ENCODE data around the gene MYO10. TPM values are rescaled to one million over a fixed set of nuclear protein-coding genes. Genes with fewer than 3 reads are reported as not detected.

The MYO10 gene
- total and polyA plus RNA-seq, 2 of the 8 experiments (the other 6 are each of a cell fraction or from before 2014, with no cell fraction given): 21.5 to 107 TPM

DNA sequence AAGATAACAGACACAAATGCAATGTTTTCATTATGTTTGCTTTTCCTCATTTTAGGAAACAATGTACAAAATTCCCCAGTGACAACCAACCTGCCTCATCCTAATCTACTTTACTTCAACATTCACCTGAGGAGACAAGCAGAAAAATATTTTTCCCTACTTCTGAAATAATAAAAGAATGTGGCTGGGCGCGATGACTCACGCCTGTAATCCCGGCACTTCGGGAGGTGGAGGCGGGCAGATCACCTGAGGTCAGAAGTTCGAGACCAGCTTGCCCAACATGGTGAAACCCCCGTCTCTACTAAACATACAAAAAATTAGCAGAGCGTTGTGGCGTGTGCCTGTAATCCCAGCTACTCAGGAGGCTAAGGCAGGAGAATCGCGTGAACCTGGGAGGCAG, 36.9 kb downstream of the MYO10 start:
- TF ChIP-seq CEBPB (IDR thresholded peaks at IDR 0.05; ENCODE audit: low read depth, low read length): no peak
- TF ChIP-seq TAF7 (optimal IDR thresholded peaks at IDR 0.05; ENCODE audit: borderline replicate concordance, low read depth, low read length): no peak
- TF ChIP-seq POLR2A (IDR thresholded peaks at IDR 0.05; ENCODE audit: control extremely low read depth in 1 of 2, low read depth in 2 of 2, low read length in 2 of 2): no peak
- no peak for TF ChIP-seq HDAC6 (IDR thresholded peaks at IDR 0.05; ENCODE audit: low read depth, low read length)
- no peak for TF ChIP-seq BRCA1 (IDR thresholded peaks at IDR 0.05; ENCODE audit: low read depth, low read length)
- TF ChIP-seq TCF12 (IDR thresholded peaks at IDR 0.05; ENCODE audit: low read depth, low read length): no peak
- no peak for TF ChIP-seq BACH1 (IDR thresholded peaks at IDR 0.05; ENCODE audit: low read length)
- no peak for TF ChIP-seq KDM4A (IDR thresholded peaks at IDR 0.05; ENCODE audit: low read depth, low read length, severe bottlenecking)
- no peak for TF ChIP-seq CBX5 (IDR thresholded peaks at IDR 0.05; ENCODE audit: low read depth, low read length)
- TF ChIP-seq, protein P1, sequence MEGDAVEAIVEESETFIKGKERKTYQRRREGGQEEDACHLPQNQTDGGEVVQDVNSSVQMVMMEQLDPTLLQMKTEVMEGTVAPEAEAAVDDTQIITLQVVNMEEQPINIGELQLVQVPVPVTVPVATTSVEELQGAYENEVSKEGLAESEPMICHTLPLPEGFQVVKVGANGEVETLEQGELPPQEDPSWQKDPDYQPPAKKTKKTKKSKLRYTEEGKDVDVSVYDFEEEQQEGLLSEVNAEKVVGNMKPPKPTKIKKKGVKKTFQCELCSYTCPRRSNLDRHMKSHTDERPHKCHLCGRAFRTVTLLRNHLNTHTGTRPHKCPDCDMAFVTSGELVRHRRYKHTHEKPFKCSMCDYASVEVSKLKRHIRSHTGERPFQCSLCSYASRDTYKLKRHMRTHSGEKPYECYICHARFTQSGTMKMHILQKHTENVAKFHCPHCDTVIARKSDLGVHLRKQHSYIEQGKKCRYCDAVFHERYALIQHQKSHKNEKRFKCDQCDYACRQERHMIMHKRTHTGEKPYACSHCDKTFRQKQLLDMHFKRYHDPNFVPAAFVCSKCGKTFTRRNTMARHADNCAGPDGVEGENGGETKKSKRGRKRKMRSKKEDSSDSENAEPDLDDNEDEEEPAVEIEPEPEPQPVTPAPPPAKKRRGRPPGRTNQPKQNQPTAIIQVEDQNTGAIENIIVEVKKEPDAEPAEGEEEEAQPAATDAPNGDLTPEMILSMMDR (IDR thresholded peaks at IDR 0.05; ENCODE audit: control extremely low read depth in 1 of 3, insufficient read depth in 1 of 3, low read depth in 1 of 3, low read length in 3 of 3): no peak
- TF ChIP-seq, protein P2, sequence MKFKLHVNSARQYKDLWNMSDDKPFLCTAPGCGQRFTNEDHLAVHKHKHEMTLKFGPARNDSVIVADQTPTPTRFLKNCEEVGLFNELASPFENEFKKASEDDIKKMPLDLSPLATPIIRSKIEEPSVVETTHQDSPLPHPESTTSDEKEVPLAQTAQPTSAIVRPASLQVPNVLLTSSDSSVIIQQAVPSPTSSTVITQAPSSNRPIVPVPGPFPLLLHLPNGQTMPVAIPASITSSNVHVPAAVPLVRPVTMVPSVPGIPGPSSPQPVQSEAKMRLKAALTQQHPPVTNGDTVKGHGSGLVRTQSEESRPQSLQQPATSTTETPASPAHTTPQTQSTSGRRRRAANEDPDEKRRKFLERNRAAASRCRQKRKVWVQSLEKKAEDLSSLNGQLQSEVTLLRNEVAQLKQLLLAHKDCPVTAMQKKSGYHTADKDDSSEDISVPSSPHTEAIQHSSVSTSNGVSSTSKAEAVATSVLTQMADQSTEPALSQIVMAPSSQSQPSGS (IDR thresholded peaks at IDR 0.05; ENCODE audit: low read length): no peak
- no peak overlapping the region for H2BK5ac ChIP-seq (ENCODE audit: low read depth, low read length)
- H4K8ac ChIP-seq (ENCODE audit: extremely low read depth, insufficient read depth, low read length): no peak overlapping the region
- no peak overlapping the region for H3K4ac ChIP-seq (replicated peaks; ENCODE audit: insufficient read length, low read depth, low read length)
- peaks cover 18 to 39% (median 35%) of the 10 kb centered on the region in 4 experiments for H3K4me1 ChIP-seq (replicated peaks in 1 of 4; ENCODE audit: control insufficient read depth in 3 of 4, insufficient read depth in 4 of 4, low read length in 3 of 4)
- H2BK20ac ChIP-seq (ENCODE audit: low read length): peak overlapping the region; percentile 43; the same call in 1 of the 2 replicates
- peaks cover 18% of the 10 kb centered on the region for H3K79me1 ChIP-seq (ENCODE audit: low read depth, low read length)
- H3K9ac ChIP-seq (replicated peaks in 1 of 4; ENCODE audit: extremely low read depth in 1 of 4, low read depth in 3 of 4, low read length in 3 of 4): no peak overlapping the region
- WGBS, 2 experiments (ENCODE audit: extremely low coverage in 1 of 2, insufficient coverage in 1 of 2, insufficient read length in 1 of 2, insufficient replicate concordance in 2 of 2, low coverage in 1 of 2, low lambda C conversion rate in 2 of 2, missing lambda C conversion rate in 1 of 2): 82% methylated on average over 10 of the region's 12 CpGs; no CpG with 5 or more reads in 1 of the 2 experiments
- no peak overlapping the region for H3K23ac ChIP-seq (ENCODE audit: insufficient read length)
- DNase-seq (ENCODE audit: low read depth in 1 of 2, low spot score in 2 of 2) (no peak), FAIRE-seq (no peak)
- H3K27ac ChIP-seq (ENCODE audit: low read depth, low read length): no peak overlapping the region
- no peak overlapping the region for H2BK12ac ChIP-seq (ENCODE audit: low read depth, low read length)
- H4K20me1 ChIP-seq (replicated peaks in 1 of 2; ENCODE audit: control insufficient read depth in 1 of 2, insufficient read depth in 2 of 2, low read length in 2 of 2): peaks cover 0 to 1% of the 10 kb centered on the region in 2 experiments
- peak overlapping the region; percentile 93; the same call in 1 of the 2 replicates for H2AK5ac ChIP-seq (ENCODE audit: low read depth, low read length)
- H2BK120ac ChIP-seq (replicated peaks; ENCODE audit: low read depth, low read length): no peak overlapping the region
- no peak overlapping the region for H3K4me2 ChIP-seq (ENCODE audit: insufficient read depth in 1 of 2, low read depth in 2 of 2, low read length in 2 of 2)
- no peak overlapping the region for H4K5ac ChIP-seq (ENCODE audit: insufficient read length, low read depth, low read length)
- no peak overlapping the region for H3K56ac ChIP-seq (replicated peaks; ENCODE audit: insufficient read length, low read depth, low read length)
- H2AFZ ChIP-seq (ENCODE audit: low read length): no peak overlapping the region
- H3K18ac ChIP-seq (ENCODE audit: extremely low read depth, low read length): peak overlapping the region; percentile 62; the same call in 1 of the 2 replicates
- no peak overlapping the region for H3K14ac ChIP-seq (ENCODE audit: insufficient read length)
- H3K4me3 ChIP-seq (ENCODE audit: extremely low read depth in 1 of 4, insufficient read depth in 2 of 4, low read depth in 3 of 4, low read length in 4 of 4): no peak overlapping the region
- no peak overlapping the region for H4K91ac ChIP-seq (replicated peaks; ENCODE audit: insufficient read length, low read length)
- ChIA-PET CTCF (ENCODE audit: partially characterized antibody) (no interaction called here), POLR2A (ENCODE audit: partially characterized antibody) (no interaction called here)
- H3K23me2 ChIP-seq (ENCODE audit: low read depth, low read length): no peaks in the 10 kb centered on the region; the same call in 1 of the 2 replicates
- no peaks in the 10 kb centered on the region for H3K27me3 ChIP-seq (replicated peaks in 1 of 4; ENCODE audit: control insufficient read depth in 3 of 4, extremely low read depth in 1 of 4, insufficient read depth in 3 of 4, low read length in 3 of 4)
- no peaks in the 10 kb centered on the region for H3K9me3 ChIP-seq (ENCODE audit: insufficient read depth in 2 of 2, low read depth in 1 of 2, low read length in 1 of 2)
- H2BK15ac ChIP-seq (ENCODE audit: low read length): no peak overlapping the region
- H3K79me2 ChIP-seq (ENCODE audit: control insufficient read depth in 1 of 2, insufficient read depth in 2 of 2, low read length in 2 of 2): peaks cover 0 to 74% of the 10 kb centered on the region in 2 experiments; a peak in 2 of 4 replicates
- no peaks in the 10 kb centered on the region for H3K36me3 ChIP-seq (ENCODE audit: control insufficient read depth in 2 of 4, insufficient read depth in 4 of 4, low read length in 3 of 4)
